A673 (cell line): ENCODE measurements around the gene ATG101.

Experiments
- CTCF ChIP-seq: fragments of 300-800, 200-600 bp; sonication (generic); conservative IDR thresholded peaks from 2 replicates; pipeline ENCODE4 v1.5.1; 2017; ENCODE audit warnings: low read depth, mild to moderate bottlenecking, antibody characterized with exemption, low read length, moderate library complexity, mixed read lengths
- EZH2 ChIP-seq: fragments of 200-600 bp; sonication (generic); IDR thresholded peaks from 2 replicates; pipeline ENCODE4 v1.6.1; 2017; ENCODE audit warnings: borderline replicate concordance, low read depth, mild to moderate bottlenecking, mixed read lengths, antibody characterized with exemption, low read length; ENCODE audit not compliant: poor library complexity, severe bottlenecking

- TF ChIP-seq CTCF (no peak), EZH2 (no peak)
Observed at GRCh38 chr12:52050116-52050757, 19.5 kb upstream of the ATG101 start.
